PC-3 (cell line): ENCODE measurements around the gene EVC. TPM values are rescaled to one million over a fixed set of nuclear protein-coding genes. Genes with fewer than 3 reads are reported as not detected.

ENCODE experiments used
- ATAC-seq: fragments of 200-7000 bp; cut with Tn5 transposase; 2 replicates; pipeline ENCODE4 v1.9.1; 2020; ENCODE audit warnings: mild to moderate bottlenecking, moderate library complexity
- BruUV-seq: library from RNA; stranded (reverse); fragments of 400-500 nt; replicated peaks from 2 replicates; lab custom pipeline; 2021; lab: Mats Ljungman, UMichigan
- CTCF ChIA-PET: fragments of 300-600 bp; sonication (Branson Sonifier 250); formaldehyde crosslinking; loops from one replicate; lab custom pipeline; 2022; ENCODE audit warnings: antibody characterized with exemption; lab: Charles Lee
- POLR2A ChIA-PET: fragments of 300-600 bp; sonication (Branson Sonifier 250); formaldehyde crosslinking; loops from one replicate; lab custom pipeline; 2022; ENCODE audit warnings: antibody characterized with exemption; ENCODE audit not compliant: unreplicated experiment; lab: Charles Lee
- DNase-seq: peaks from one replicate; pipeline ENCODE4 v3.0.0-alpha.2; 2015
- H2AFZ ChIP-seq: fragments of 300-600 bp; sonication (generic); 2 replicates; pipeline ENCODE4 v1.6.0; 2016; ENCODE audit warnings: antibody characterized with exemption, low read length
- H3F3A ChIP-seq: fragments of 300-600 bp; sonication (generic); one replicate; pipeline ENCODE4 v1.6.0; 2017; ENCODE audit warnings: antibody characterized with exemption, low read length, control low read depth, mild to moderate bottlenecking; ENCODE audit not compliant: unreplicated experiment
- H3K27ac ChIP-seq: fragments of 300-600 bp; sonication (generic); 2 replicates; pipeline ENCODE4 v1.5.1; 2016; ENCODE audit warnings: mild to moderate bottlenecking, low read length
- H3K27me3 ChIP-seq: fragments of 300-600 bp; sonication (generic); 2 replicates; pipeline ENCODE4 v1.6.1; 2016; ENCODE audit warnings: low read length, mixed read lengths
- H3K36me3 ChIP-seq: fragments of 300-600 bp; sonication (generic); 2 replicates; pipeline ENCODE4 v1.6.1; 2016; ENCODE audit warnings: low read depth, mixed run types, low read length, mixed read lengths
- H3K4me1 ChIP-seq: fragments of 300-600 bp; sonication (generic); 2 replicates; pipeline ENCODE4 v1.5.1; 2016; ENCODE audit warnings: low read length; ENCODE audit not compliant: insufficient read depth
- H3K4me2 ChIP-seq: fragments of 300-600 bp; sonication (generic); 2 replicates; pipeline ENCODE4 v1.6.0; 2016; ENCODE audit warnings: low read length
- H3K4me3 ChIP-seq: fragments of 300-600 bp; sonication (generic); 2 replicates; pipeline ENCODE4 v1.5.1; 2016; ENCODE audit warnings: mild to moderate bottlenecking, low read length, mixed read lengths
- H3K79me2 ChIP-seq: fragments of 300-600 bp; sonication (generic); 2 replicates; pipeline ENCODE4 v1.6.1; 2017; ENCODE audit warnings: low read length, mixed read lengths
- H3K9ac ChIP-seq: fragments of 300-600 bp; sonication (generic); 2 replicates; pipeline ENCODE4 v1.6.0; 2016; ENCODE audit warnings: mild to moderate bottlenecking, low read length
- H3K9me2 ChIP-seq: fragments of 300-600 bp; sonication (generic); replicated peaks from 2 replicates; pipeline ENCODE4 v1.6.1; 2016; ENCODE audit warnings: mixed run types, low read length, mixed read lengths
- H3K9me3 ChIP-seq: fragments of 300-600 bp; sonication (generic); 2 replicates; pipeline ENCODE4 v1.6.1; 2016; ENCODE audit warnings: low read length, mixed read lengths
- H4K20me1 ChIP-seq: fragments of 300-600 bp; sonication (generic); 2 replicates; pipeline ENCODE4 v1.6.1; 2016; ENCODE audit warnings: low read length, mixed read lengths
- EZH2 ChIP-seq: fragments of 300-600 bp; sonication (generic); IDR thresholded peaks from one replicate; pipeline ENCODE4 v1.6.1; 2017; ENCODE audit warnings: antibody characterized with exemption, mild to moderate bottlenecking, low read length; ENCODE audit not compliant: unreplicated experiment
- EZH2phosphoT487 ChIP-seq: fragments of 300-600 bp; sonication (generic); IDR thresholded peaks from 2 replicates; pipeline ENCODE4 v1.6.1; 2018; ENCODE audit warnings: mild to moderate bottlenecking, antibody characterized with exemption, low read length, borderline replicate concordance
- intact Hi-C: fragments of 100-400 bp; cut with micrococcal nuclease; formaldehyde crosslinking; loops from 2 replicates; pipeline ENCODE4 v1.9.0; 2023
- total RNA-seq: library from RNA; depleted of rRNA; stranded (reverse); fragments of >200 nt; gene quantifications from 2 replicates; pipeline ENCODE4 v1.2.3, GENCODE V29; 2014
- TF ChIP-seq, protein P1 (sequence below): fragments of 300-600 bp; sonication (generic); conservative IDR thresholded peaks from 2 replicates; pipeline ENCODE4 v1.5.1; 2017; ENCODE audit warnings: antibody characterized with exemption, low read depth, mild to moderate bottlenecking, low read length

Gene EVC
- total RNA-seq, 1 experiment from 2014 or later, result 22.7 TPM

DNA sequence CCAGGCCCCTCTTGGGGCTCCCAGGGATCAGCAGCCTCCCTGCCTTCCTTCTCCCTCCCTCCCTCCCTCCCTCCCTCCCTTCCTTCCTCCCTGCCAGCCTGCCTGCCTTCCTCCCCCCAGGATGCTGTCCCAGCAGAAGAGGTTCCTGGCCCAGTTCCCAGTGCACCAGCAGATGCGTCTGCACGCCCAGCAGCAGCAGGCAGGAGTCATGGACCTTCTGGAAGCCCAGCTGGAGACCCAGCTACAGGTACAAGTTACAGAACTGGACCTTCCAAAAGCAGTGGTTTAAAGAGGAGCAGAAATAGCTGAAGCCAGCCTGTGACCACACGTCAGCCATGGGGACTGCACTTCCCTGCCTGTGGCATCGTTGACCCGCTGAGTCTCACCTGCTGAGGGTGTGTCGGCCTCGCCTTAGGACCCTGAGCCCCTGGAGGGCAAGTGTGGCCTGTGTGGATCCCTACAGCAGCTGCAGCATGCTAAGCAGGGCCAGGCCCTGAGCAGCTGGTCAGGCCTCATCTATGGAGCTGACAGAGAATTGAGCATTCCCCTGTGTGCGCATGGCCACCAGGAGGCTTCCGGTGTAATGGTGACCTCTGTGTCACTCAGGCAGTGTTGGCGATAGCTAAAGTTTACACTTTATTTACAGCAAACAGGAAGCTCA lies 97.2 kb downstream of the EVC start:
- no peaks in the 10 kb centered on the region for H4K20me1 ChIP-seq
- ChIA-PET CTCF (no interaction called here), POLR2A (no interaction called here)
- no peak overlapping the region for H3K4me3 ChIP-seq
- H3K36me3 ChIP-seq, result peaks cover 11% of the 10 kb centered on the region; the same call in 1 of the 2 replicates
- H3K4me1 ChIP-seq, result no peaks in the 10 kb centered on the region
- H3K9me2 ChIP-seq, result no peaks in the 10 kb centered on the region
- BruUV-seq, result no TSS peak
- H3K27ac ChIP-seq, result no peak overlapping the region
- no peaks in the 10 kb centered on the region for H3K27me3 ChIP-seq
- H3F3A ChIP-seq, result no peaks in the 10 kb centered on the region
- H3K9me3 ChIP-seq, result no peaks in the 10 kb centered on the region
- intact Hi-C loops, result no loop called here
- no peak overlapping the region for H2AFZ ChIP-seq
- DNase-seq (no peak), ATAC-seq (no peak)
- no peaks in the 10 kb centered on the region for H3K79me2 ChIP-seq
- no peak for TF ChIP-seq EZH2
- no peak for TF ChIP-seq EZH2phosphoT487
- TF ChIP-seq, protein P1, sequence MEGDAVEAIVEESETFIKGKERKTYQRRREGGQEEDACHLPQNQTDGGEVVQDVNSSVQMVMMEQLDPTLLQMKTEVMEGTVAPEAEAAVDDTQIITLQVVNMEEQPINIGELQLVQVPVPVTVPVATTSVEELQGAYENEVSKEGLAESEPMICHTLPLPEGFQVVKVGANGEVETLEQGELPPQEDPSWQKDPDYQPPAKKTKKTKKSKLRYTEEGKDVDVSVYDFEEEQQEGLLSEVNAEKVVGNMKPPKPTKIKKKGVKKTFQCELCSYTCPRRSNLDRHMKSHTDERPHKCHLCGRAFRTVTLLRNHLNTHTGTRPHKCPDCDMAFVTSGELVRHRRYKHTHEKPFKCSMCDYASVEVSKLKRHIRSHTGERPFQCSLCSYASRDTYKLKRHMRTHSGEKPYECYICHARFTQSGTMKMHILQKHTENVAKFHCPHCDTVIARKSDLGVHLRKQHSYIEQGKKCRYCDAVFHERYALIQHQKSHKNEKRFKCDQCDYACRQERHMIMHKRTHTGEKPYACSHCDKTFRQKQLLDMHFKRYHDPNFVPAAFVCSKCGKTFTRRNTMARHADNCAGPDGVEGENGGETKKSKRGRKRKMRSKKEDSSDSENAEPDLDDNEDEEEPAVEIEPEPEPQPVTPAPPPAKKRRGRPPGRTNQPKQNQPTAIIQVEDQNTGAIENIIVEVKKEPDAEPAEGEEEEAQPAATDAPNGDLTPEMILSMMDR, result no peak
- no peak overlapping the region for H3K9ac ChIP-seq
- no peak overlapping the region for H3K4me2 ChIP-seq

DNA sequence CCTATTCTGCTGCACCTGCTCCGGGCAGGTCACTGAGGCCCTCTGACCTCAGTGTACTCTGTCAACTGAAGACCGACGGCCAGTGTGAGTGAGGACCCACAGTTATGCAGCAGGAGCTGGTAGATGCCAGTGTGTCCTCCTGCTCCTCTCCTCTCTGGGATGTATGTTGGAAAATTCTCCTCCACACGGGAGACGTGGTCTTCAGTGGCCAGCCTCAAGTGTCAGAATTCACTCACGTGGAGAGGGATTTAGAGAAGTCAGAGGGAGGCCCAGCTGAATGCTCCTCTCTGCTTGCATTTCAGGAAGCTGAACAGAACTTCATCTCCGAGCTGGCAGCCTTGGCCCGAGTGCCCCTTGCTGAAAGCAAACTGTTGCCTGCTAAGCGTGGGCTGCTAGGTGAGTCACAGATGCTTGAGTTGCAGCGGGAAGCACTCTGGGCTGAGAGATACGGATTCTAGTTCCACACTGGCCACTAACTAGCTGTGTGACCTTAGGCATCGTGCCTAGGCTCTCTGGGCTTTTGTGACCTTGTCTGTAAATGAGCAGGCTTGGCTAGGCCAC lies 98.3 kb downstream of the EVC start:
- Histone ChIP-seq H3K36me3 (peaks cover 11% of the 10 kb centered on the region; the same call in 1 of the 2 replicates), H3K9ac (no peak overlapping the region), H4K20me1 (no peaks in the 10 kb centered on the region), H3K4me2 (no peak overlapping the region), H3F3A (no peaks in the 10 kb centered on the region), H3K9me3 (no peaks in the 10 kb centered on the region), H3K4me1 (no peaks in the 10 kb centered on the region), H3K4me3 (no peak overlapping the region), H2AFZ (no peak overlapping the region), H3K27me3 (no peaks in the 10 kb centered on the region), H3K9me2 (no peaks in the 10 kb centered on the region), H3K27ac (no peak overlapping the region), H3K79me2 (no peaks in the 10 kb centered on the region)
- no peak for ATAC-seq
- POLR2A ChIA-PET, result no interaction called here
- intact Hi-C loops, result no loop called here
- no peak for DNase-seq
- CTCF ChIA-PET, result interaction anchor here (0.5 kb wide), 1 partner anchor 940 kb away, joined by 3 read pairs; no protein-coding TSS in a partner anchor
- no TSS peak for BruUV-seq
- TF ChIP-seq, protein P1, result no peak
- TF ChIP-seq EZH2phosphoT487 (no peak), EZH2 (no peak)

DNA sequence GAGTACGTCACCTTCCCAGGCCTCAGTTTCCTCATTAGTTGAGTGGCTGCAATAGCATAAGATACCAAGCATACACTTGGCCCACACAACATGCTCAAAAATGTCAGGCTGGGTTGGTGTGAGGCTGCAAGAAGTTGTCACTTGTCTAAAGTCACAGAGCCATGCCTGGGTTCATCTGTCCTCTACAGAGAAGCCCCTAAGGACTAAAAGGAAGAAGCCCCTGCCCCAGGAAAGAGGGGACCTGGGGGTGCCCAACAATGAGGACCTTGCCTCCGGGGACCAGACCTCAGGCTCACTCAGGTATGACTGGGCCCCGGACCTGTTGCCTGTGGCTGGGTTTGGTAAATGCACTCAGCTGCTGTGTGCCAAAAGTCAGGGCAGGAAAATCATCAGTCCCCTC lies 99.2 kb downstream of the EVC start:
- no peaks in the 10 kb centered on the region for H3F3A ChIP-seq
- TF ChIP-seq EZH2 (no peak), EZH2phosphoT487 (no peak)
- TF ChIP-seq, protein P1, result no peak
- intact Hi-C loops, result loop anchor here (5.0 kb wide), 1 partner anchor 1318 kb away; no protein-coding TSS in a partner anchor
- H3K79me2 ChIP-seq, result no peaks in the 10 kb centered on the region
- H3K9ac ChIP-seq, result no peak overlapping the region
- no peak overlapping the region for H3K4me2 ChIP-seq
- ATAC-seq (no peak), DNase-seq (no peak)
- ChIA-PET POLR2A (no interaction called here), CTCF (interaction anchor here (0.5 kb wide), 1 partner anchor 941 kb away, joined by 3 read pairs; no protein-coding TSS in a partner anchor)
- H3K27ac ChIP-seq, result no peak overlapping the region
- H3K4me1 ChIP-seq, result no peaks in the 10 kb centered on the region
- H3K27me3 ChIP-seq, result no peaks in the 10 kb centered on the region
- H3K4me3 ChIP-seq, result no peak overlapping the region
- no peaks in the 10 kb centered on the region for H3K9me2 ChIP-seq
- H3K9me3 ChIP-seq, result no peaks in the 10 kb centered on the region
- BruUV-seq, result no TSS peak
- no peaks in the 10 kb centered on the region for H4K20me1 ChIP-seq
- peaks cover 11% of the 10 kb centered on the region; the same call in 1 of the 2 replicates for H3K36me3 ChIP-seq
- no peak overlapping the region for H2AFZ ChIP-seq
